Natural killer cell (primary cell): ENCODE data around the gene GRPEL2. TPM values are rescaled to one million over a fixed set of nuclear protein-coding genes. Genes with fewer than 3 reads are reported as not detected.
A peak's percentile ranks its signal among the peaks of the same experiment; 100 is the strongest.

Source experiments
- ATAC-seq, 3 donors: fragments of 150-1000 bp in 2 of 3; fragments of 200-7000 bp in 1 of 3; cut with Tn5 transposase; 1 replicate in 1 of 3; 2 replicates in 2 of 3; pipeline ENCODE4 v1.10.0; 2021; ENCODE audit warnings: mild to moderate bottlenecking in 2 of 3, moderate library complexity in 2 of 3
- DNase-seq, 2 donors: peaks; one replicate each; pipeline versions ENCODE4 v3.0.0 to v3.0.0-alpha.2; 2013 to 2021; ENCODE audit warnings: mixed read lengths in 1 of 2
- H3K27ac ChIP-seq: one replicate; pipeline ENCODE4 v1.5.1; 2013; ENCODE audit warnings: mild to moderate bottlenecking, low read length
- H3K27me3 ChIP-seq: one replicate; pipeline ENCODE4 v1.6.1; 2013; ENCODE audit warnings: low read length; ENCODE audit not compliant: control insufficient read depth, insufficient read depth
- H3K36me3 ChIP-seq: one replicate; pipeline ENCODE4 v1.6.1; 2013; ENCODE audit warnings: low read length; ENCODE audit not compliant: control insufficient read depth, insufficient read depth
- H3K4me1 ChIP-seq: one replicate; pipeline ENCODE4 v1.6.1; 2013; ENCODE audit warnings: low read length; ENCODE audit not compliant: control insufficient read depth, insufficient read depth
- H3K4me3 ChIP-seq: one replicate; pipeline ENCODE4 v1.5.1; 2013; ENCODE audit warnings: low read length
- H3K9me3 ChIP-seq: one replicate; pipeline ENCODE4 v1.6.1; 2013; ENCODE audit warnings: low read length; ENCODE audit not compliant: control insufficient read depth, insufficient read depth
- H3K27ac Mint-ChIP-seq, 2 donors: one replicate each; pipeline ENCODE4 v1.8.0; 2022; ENCODE audit warnings: mild to moderate bottlenecking in 2 of 2, mixed read lengths in 2 of 2, moderate library complexity in 1 of 2
- H3K27me3 Mint-ChIP-seq, 2 donors: one replicate each; pipeline ENCODE4 v1.8.0; 2022; ENCODE audit warnings: low read depth in 2 of 2, mixed read lengths in 2 of 2
- H3K36me3 Mint-ChIP-seq: one replicate; pipeline ENCODE4 v1.8.0; 2022; ENCODE audit warnings: mixed read lengths
- H3K4me1 Mint-ChIP-seq, 2 donors: one replicate each; pipeline ENCODE4 v1.8.0; 2022; ENCODE audit warnings: mixed read lengths in 2 of 2
- H3K4me3 Mint-ChIP-seq: one replicate; pipeline ENCODE4 v1.8.0; 2022; ENCODE audit warnings: mild to moderate bottlenecking, moderate library complexity, mixed read lengths
- H3K9me3 Mint-ChIP-seq, 2 donors: one replicate each; pipeline ENCODE4 v1.8.0; 2022; ENCODE audit warnings: mixed read lengths in 2 of 2
- CTCF ChIP-seq: fragments of 200-600 bp; IDR thresholded peaks from one replicate; pipeline ENCODE4 v1.8.0; 2022; ENCODE audit warnings: antibody characterized with exemption
- WGBS: methylation state at CpG from one replicate; pipeline ENCODE4 v1.1.7; 2013; ENCODE audit warnings: missing lambda C conversion rate; ENCODE audit not compliant: insufficient coverage; 5-methylcytosine and 5-hydroxymethylcytosine counted together
- intact Hi-C: fragments of 100-400 bp; cut with micrococcal nuclease; formaldehyde crosslinking; loops from one replicate; pipeline ENCODE4 v1.14.2; 2022
- total RNA-seq, 4 donors: library from RNA; stranded (reverse); fragments of 120-200 nt in 1 of 4; gene quantifications; one replicate each; pipeline versions ENCODE4 v1.2.3 to v1.2.4, GENCODE V29; 2013 to 2022

GRPEL2 gene
- total RNA-seq, 3 donors from 2014 or later (not counting 1 experiment from before 2014, with no cell fraction given): 5.6 to 12.9 (median 6.8) TPM

GRCh38 chr5:149314571-149315111, 30.7 kb upstream of the GRPEL2 start:
- H3K27ac Mint-ChIP-seq: no peak overlapping the region
- TF ChIP-seq CTCF: no peak
- no peaks in the 10 kb centered on the region for H3K4me1 Mint-ChIP-seq
- no peak overlapping the region for H3K27ac ChIP-seq
- WGBS: 100% methylated on average over 2 of the region's 4 CpGs
- no peaks in the 10 kb centered on the region for H3K4me1 ChIP-seq
- peaks cover 0 to 2% of the 10 kb centered on the region in 2 donors for H3K27me3 Mint-ChIP-seq
- no peak overlapping the region for H3K4me3 ChIP-seq
- no peak for DNase-seq
- H3K36me3 Mint-ChIP-seq: no peaks in the 10 kb centered on the region
- no peaks in the 10 kb centered on the region for H3K36me3 ChIP-seq
- no peaks in the 10 kb centered on the region for H3K9me3 ChIP-seq
- H3K4me3 Mint-ChIP-seq: no peak overlapping the region
- intact Hi-C loops: no loop called here
- no peaks in the 10 kb centered on the region for H3K9me3 Mint-ChIP-seq
- H3K27me3 ChIP-seq: no peaks in the 10 kb centered on the region
- no peak for ATAC-seq

GRCh38 chr5:149315753-149316152, 29.5 kb upstream of the GRPEL2 start:
- no peaks in the 10 kb centered on the region for H3K4me1 ChIP-seq
- no peaks in the 10 kb centered on the region for H3K27me3 ChIP-seq
- Mint-ChIP-seq H3K36me3 (no peaks in the 10 kb centered on the region), H3K27me3 (peaks cover 0 to 2% of the 10 kb centered on the region in 2 donors), H3K4me1 (no peaks in the 10 kb centered on the region), H3K4me3 (no peak overlapping the region), H3K9me3 (no peaks in the 10 kb centered on the region), H3K27ac (no peak overlapping the region)
- intact Hi-C loops: loop anchor here (2.0 kb wide), 1 partner anchor 119 kb away; no protein-coding TSS in a partner anchor
- H3K27ac ChIP-seq: no peak overlapping the region
- TF ChIP-seq CTCF: no peak
- H3K4me3 ChIP-seq: no peak overlapping the region
- 95% methylated on average over 6 of the region's 6 CpGs for WGBS
- H3K9me3 ChIP-seq: no peaks in the 10 kb centered on the region
- no peak for ATAC-seq
- no peaks in the 10 kb centered on the region for H3K36me3 ChIP-seq
- no peak for DNase-seq

GRCh38 chr5:149317281-149318048, 27.8 kb upstream of the GRPEL2 start:
- Mint-ChIP-seq H3K4me1 (no peaks in the 10 kb centered on the region), H3K36me3 (no peaks in the 10 kb centered on the region), H3K4me3 (no peak overlapping the region), H3K9me3 (no peaks in the 10 kb centered on the region), H3K27me3 (peaks cover 0 to 2% of the 10 kb centered on the region in 2 donors), H3K27ac (no peak overlapping the region)
- TF ChIP-seq CTCF: peak; percentile 65
- Histone ChIP-seq H3K27me3 (no peaks in the 10 kb centered on the region), H3K27ac (no peak overlapping the region), H3K4me3 (no peak overlapping the region), H3K9me3 (no peaks in the 10 kb centered on the region), H3K36me3 (no peaks in the 10 kb centered on the region), H3K4me1 (no peaks in the 10 kb centered on the region)
- peak in 1 of 2 donors; percentile 79 for DNase-seq
- intact Hi-C loops: loop anchor here (1.0 to 2.0 kb wide), 3 partner anchors 54 to 247 kb away; no protein-coding TSS in a partner anchor
- peak in 2 of 3 donors; percentile 55 to 67 for ATAC-seq
- 87% methylated on average over 14 of the region's 14 CpGs for WGBS
